GM18873 (cell line): Measurements from ENCODE around the gene DAAM2.

Experiments
- ATAC-seq: cut with Tn5 transposase; IDR thresholded peaks from one replicate; pipeline ENCODE4 v1.9.1; 2021; ENCODE audit warnings: mild to moderate bottlenecking, moderate library complexity, moderate number of reproducible peaks; ENCODE audit not compliant: unreplicated experiment, low FRiP score

DAAM2 gene

DNA sequence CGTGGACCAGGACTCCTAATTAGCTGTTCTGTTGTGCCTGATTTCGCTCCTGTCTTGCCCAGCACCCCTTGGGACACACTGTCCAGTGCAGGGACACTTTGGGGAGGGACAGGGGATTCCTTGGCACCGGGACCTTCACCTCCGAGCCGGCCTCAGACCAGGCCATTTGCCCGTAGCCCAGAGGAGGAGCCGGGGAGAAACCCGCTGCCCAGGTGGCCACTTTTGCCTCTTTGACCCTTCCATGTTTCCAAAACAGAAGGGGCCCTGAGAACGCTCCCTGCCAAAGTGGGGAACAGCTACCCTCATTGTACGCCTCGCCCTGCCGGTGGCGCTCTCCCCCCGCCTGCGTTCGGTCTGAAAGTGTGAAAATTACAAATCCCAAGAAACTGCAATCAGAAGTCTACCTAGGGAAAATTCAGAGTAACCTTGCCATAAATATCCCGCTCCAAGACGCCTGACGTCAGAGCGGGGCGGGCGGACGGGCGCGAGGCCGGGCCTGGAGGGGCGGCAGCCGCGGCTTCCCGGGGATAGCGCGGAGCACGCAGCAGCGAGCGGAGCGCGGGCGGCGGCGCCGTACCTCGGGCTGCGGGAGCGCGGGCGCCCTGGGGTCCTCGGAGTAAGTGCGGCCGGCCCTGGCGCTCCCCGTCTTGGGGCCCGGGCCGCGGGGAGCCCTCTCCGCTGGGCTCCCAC is at the start of gene DAAM2:
Gene DAAM2 (plus strand): TSS at position 527 of the 690 bp plus-strand sequence. CDS start 63,927 bp downstream, outside the sequence.
- ATAC-seq, result no peak

DNA sequence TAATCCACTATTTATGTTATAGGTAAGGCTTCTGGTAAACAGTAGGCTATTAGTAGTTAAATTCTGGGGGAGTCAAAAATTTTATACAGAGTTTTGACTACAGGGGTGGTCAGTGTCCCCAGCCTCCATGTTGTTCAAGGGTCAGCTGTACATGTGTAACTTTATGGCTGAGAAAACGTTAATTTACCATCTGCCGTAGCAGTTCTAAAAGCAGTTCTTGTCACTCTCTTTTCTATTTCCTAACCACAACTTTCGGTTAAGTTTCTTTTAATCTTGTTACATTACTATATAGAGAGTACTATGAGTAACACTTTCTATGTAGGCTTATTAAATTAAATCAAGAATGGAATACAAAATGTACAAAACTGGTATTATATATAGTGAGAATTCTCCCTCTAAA is 45.4 kb upstream of the DAAM2 start:
- no peak for ATAC-seq

DNA sequence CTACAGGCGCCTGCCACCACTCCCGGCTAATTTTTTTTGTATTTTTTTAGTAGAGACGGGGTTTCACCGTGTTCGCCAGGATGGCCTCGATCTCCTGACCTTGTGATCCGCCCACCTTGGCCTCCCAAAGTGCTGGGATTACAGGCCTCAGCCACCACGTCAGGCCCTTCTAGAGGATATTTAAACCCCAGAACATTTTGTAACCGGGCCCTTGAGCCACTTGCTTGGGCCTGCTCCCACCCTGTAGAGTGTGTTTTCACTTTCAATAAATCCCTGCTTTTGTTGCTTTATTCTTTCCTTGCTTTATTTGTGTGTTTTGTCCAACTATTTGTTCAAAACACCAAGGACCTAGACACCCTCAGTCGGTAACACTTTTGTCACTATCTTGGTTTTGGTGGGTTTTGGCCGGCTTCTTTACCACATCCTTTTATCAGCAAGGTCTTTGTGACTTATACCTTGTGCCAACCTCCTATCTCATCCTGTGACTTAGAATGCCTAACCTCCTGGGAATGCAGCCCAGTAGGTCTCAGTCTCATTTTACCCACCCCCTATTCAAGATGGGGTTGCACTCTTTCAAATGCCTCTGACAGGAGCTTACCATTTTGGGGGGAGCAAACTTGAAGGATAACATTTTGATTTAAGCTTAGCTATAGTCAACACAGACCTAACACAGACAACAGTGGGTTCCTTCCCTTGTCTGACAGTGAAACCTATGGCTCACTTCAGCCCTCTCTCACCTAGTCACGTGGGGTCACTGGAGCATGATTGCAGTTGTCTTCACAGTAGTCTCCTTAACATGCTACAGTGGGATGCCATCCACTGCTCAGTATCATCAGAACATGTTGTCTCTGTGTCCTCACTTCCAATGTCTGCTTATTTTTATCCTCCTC is 39.1 kb upstream of the DAAM2 start:
- ATAC-seq, result no peak

DNA sequence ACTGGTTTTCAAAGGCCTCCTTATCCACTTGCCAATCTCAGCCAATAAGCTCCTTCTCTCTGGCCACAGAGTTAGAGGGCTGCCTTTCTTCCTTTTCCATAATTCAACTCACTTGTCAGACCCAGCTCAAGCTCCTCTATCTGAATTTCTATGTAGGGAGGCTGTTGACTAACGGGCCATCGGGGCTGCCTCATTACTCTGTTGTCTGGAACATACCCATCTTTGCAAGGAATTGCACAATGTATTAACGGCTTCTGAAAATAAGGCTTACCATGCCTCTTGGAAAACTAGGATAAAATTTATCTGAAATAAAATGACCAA is 38.5 kb upstream of the DAAM2 start:
- no peak for ATAC-seq

DNA sequence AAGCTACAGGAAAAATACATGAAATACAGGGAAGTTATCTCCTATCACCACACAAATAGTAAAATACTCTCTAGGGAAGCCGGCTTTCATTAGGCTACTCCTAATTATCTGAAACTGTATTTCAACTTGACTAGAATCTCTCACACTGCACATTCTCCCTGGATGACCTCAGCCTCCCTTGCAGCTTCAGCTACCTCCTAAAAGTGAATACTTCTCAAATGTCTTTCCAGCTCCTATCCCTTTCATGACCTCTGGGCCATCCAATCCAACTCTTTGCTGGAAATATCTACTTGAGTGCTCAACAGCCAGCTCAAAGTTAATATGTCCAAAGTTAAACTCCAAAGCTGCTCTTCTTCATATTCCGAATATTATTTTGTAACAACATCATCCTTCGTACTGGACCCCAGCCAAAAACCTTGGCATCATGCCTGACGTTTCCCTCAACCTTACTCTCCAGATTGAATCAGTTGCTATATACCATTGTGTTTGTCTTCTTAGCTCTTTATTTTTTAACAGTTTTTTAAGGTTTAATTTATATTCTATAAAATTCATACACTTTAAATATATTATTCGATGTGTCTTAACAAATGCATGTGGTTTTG is 37.6 kb upstream of the DAAM2 start:
- no peak for ATAC-seq

DNA sequence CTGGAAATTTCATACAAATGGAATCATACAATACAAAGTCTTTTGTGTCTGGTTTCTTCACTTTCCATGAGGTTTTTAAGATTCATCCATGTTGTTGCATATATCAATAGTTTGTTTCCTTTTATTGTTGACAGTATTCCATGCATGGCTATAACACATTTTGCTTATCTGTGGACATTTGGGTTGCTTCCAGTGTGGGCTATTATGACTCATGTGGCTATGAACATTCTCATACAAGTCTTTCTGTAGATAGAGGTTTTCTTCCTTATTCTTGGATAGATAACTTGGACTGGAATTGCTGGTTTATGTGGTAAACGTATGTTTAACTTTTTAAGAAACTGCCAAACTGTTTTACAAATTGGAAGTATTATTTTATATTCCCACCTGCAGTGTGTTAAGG is 36.9 kb upstream of the DAAM2 start:
- no peak for ATAC-seq

DNA sequence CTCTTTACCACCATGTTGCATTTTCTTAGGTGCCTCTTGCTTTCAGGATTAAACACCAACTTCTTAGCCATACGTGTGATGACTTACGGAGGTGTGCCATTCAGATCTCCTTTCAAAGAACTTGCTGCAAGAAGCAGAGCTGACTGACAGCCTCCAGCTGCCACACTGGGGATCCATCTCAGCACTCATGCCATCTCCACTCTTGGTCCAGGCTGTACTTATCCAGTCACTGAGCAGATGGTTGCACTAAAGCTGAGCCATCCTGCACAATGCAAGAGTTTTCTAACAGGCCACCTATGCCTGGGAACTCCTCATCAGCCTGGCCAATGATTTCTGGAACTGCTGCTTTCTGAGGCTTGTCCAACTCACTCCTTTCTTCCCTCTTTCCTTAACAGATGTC is 35.6 kb upstream of the DAAM2 start:
- ATAC-seq, result no peak

DNA sequence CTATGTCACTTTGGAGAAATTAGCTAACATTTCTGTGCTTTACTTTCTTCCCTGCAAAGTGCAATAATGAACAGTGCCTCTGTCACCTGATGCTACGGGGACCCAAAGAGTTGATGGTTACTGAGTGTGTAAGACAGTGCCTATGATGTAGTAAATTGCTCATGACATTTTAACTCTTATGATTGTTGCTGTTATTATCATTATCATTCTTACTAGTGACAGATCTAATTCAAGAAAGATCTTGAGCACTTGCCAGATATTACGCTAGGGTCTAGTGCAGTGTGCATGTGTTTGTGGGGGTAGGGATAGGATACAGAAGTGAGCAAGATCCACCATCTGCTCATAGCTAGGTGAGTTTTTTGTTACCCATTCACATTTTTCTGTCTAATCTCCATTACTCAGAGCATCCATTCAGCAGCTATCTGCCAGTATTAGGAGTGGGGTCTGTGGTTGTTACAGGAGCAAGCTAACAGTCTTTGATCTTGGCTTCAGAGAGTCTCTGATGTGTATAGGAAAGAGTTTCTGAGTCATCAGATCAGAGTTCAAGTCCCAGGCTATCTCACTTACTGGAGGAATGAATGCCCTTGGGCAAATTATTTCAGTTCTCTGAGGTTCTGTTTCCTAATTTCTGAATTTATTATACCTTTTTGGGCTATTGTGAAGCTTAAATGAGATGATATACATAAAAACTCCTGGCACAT is 33.1 kb upstream of the DAAM2 start:
- ATAC-seq, result no peak

DNA sequence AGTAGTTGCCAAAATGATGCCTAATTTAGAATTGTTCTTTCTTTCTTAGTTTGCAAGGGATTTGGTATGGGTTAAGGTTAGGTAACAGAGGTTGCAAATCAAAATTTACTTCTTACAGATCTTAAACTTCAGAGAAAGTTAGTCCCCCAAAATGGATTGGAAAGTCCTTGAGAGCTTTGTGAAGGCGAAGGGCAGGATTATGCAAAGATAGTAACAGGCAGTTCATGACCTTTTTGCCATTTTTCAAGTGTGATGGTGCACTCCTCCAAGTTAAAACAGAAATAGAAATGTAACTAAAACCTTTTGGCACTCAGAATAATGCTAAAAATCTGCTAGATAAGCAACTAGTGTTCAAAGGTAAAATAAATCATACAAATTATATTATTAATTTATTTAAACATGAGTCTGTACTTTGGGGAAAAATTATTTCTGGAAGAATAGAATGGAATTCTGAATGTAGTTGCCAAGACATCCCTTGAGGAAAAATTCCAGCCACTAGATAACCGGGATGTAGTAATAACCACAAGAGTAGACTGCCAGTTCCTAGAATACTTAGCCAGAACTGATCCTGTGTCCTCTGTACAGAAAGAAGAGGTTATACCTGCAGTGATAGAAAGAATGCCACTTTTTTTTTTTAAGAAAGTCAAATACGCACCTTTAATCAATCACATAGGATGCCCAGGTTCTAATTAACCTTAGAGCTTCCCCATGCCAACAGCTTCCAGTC is 31.8 kb upstream of the DAAM2 start:
- ATAC-seq, result no peak

DNA sequence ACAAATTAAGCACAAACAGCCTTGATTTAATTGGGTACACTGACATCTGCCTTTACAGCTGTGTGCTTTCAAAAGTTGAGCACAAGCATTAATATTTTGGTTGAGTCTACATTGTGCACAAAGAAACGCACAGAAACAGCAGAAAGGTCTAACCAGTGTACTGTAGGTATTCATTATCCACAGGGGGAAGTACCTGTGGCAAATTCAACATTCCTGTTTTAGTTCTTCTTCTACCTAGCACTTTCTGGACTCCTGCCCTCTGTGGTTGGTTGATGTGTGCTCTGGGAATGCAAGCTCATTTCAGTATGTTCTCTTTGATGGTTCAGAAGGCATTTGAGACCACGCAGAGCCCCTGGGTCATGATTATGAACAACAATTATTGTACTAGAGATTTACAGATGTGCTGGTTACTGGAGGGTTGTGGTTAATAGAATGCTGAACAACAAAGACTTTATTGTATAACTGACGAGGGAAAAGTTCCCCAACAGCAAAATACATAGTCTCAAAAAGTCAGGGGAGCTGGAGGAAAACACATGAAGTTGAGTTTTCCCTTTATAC is 26.6 kb upstream of the DAAM2 start:
- ATAC-seq, result no peak

DNA sequence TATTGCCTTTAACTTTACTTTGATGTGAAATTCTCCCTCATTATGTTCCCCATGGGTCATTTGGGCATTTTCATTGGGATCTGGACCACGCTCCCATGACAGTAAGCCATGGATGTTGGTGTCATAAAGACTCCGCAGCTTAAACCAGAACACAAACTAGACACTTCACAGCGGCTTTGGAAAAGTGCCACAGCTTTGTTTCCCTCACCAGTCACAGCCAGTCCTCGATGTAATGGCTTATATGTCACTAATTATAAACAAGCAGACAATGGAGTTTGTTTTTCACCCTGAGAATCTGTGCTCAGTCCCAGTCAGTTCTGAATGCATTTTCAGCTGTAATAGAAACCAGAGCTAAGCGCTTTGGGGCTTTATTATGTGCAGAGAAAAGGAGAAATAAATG is 23.2 kb upstream of the DAAM2 start:
- ATAC-seq, result no peak

DNA sequence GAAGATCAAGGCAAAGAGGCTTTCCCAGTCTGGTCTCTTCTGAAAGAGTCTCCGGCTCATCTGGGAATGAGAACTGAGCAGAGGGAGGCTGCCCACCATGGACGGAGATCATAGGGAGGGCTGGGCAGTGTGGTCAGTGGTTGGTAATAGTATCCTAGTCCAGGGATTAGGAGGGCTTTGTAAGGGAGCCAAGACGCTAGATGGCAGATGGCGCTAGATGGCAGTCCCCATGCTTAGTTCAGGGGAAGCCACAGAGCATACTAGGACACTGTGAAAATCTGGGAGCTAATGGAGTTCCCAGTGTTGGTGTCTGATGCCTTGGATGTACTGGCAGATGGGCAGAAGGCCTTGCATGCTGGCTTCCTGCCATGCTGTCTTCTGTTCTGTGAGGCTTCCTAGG is 21.7 kb upstream of the DAAM2 start:
- no peak for ATAC-seq

DNA sequence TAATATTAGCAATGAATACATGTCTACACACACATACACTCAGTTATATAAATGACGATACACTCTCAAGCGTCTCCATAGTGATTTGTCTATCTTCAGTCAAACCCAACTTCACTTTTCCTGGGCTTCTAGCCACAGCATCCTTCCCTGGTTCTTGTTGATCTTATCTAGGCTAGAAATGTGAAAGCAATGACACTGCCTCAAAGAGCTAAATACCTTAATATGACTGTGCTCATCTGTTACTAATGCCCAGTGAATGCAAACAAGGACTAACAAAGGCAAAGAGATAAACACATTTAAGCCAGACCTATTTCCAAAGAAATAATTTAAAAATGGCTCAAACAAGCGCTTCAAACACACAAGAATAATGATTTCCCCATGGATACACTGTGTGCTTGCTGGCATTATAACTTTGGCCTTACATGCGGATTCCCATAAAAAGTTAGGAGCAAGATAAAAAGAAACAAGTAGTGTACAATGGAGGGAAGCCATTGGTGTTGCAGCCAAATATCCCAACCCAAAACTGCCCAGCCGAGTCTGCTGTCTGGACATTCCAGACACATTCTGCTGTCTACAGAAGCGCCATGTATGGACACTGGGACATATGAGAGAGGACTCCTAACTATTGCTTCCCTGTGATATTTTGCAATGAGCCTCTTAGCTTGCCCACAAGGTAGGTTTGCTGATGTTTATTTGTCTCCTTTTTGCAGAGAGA is 19.5 kb upstream of the DAAM2 start:
- no peak for ATAC-seq

DNA sequence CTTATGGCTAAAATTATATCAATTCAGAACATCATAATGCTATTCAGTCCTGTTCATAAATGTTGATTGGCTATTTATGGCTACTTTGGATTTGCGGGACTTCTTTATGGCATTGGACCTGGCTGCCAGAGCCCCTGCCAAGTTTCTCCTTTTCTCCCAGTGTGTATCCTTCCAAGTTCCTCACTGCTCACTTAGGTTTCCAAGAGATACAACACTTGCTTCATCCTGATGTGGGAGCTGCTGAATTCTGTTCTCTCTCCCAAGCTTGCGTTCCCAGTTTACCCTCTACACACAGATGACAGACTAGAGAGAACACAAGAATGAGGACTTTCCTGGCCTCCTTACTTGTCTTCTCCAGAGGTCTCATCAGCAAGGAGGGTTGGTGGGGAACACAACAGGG is 18.4 kb upstream of the DAAM2 start:
- no peak for ATAC-seq

DNA sequence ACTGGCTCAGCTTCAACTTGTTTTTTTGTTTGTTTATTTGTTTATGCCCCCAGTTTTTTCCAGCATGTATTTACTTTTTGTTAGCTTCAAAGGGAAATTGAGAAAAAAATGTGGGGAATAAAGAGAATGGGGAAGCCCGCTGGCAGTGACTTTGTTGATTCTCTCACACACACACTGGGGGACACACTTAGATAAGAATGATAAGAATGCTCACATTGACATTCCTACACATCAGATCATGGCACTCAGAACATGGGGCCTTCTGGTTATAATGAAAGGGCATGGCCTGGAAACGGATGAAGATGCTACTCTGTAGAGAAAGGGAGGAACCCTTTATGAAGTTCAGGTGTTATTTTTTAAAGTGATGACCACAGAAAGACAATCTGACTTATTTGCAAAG is 15.6 kb upstream of the DAAM2 start:
- ATAC-seq, result no peak

DNA sequence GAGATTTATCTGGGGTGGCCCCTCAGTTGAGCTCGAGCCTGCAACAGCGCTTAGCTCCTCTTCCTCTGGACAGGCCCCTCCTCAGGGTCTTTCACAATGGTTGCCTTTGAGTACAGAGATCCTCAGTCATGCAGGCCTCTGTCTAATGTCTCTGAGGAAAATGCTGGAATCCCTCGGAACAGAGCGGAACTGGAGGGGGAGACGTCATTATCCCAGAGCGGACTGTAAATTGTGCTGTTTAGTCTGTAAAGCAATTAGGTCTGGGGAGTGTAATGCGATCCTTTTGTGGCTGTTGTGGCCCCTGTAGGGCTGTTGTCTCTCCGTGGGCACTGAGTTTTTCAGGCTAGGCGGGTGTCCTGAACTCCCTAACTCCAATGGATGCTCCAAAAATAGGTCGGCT is 15.0 kb upstream of the DAAM2 start:
- no peak for ATAC-seq

DNA sequence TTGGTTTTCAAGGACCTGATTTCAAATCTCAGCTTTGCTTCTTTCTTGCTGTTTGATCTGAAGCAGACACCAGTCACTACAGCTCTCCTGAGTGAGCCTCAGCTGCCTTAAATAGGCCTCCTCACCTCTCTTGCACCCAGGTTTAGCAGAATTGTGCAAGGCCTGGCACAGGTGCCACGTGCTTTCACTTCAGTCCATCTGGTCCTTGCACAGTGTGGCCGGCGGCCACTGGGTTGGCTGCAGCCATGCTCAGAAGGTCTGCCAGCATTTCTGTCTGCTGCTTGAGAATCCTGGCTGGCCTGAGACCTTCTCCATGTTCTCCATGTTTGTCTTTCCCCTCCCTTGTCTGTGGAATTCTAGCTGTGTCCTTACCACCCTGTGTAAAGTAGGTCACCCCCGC is 14.5 kb upstream of the DAAM2 start:
- no peak for ATAC-seq

DNA sequence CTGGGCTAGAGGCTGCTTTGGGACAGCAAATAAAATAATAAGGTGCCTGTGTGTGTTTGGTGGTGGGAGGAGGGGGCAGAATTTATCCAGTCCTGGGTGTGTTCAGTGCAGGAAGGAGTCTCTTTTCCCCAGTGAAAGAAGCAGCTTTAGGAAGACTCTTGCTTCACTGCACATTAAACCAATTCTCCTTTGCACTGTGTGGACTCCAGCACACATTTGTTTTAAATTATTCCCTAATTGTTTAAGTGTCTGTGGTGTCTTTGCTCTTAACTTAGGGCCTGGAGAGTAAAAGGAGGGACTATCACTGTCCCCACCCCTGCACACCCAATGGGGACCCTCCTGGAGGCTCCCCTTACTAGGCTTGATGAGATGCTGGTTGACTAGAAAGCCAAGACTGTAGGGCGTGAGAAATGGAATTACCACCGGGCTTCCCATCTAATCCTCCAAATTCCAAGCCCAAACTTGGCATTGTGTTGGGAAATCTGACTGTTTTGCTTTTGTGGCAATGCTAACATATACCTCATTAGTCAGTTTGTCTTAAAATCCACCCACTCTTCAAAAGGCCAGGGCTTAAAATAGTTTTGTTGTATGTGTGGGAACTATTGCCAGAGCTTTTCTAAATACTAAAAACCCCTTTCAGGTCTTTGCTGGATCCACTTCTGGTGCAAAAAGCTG is 13.5 kb upstream of the DAAM2 start:
- no peak for ATAC-seq

DNA sequence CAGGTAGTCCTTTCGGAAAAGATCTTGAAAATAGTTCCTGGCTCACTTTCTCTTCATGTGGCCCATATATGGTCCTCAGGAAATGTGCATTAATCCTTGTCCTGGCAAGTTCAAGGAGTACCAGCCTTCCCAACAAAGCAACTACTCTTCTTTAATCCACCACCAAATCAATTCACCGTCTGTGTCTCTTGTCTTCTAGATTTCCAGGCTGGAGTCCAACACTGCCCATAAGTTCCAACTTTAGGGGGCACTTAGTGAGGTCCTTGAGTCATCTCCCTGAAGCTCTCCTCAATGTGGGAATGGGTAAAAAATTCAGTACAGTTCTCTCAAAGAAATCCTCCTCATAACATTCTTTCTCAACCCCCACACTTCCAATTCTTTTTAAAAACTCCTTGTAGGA is 6.9 kb upstream of the DAAM2 start:
- ATAC-seq, result no peak
